Activated CD4-positive, CD25-positive, alpha-beta regulatory T cell (primary cell): Measurements from ENCODE around the gene PAX8.
"Not testable (repeated sequence)": the region's sequence is repeated elsewhere in the genome, so short reads cannot be mapped to it uniquely, and the experiment has no call there.

ENCODE experiments used
- DNase-seq, 4 experiments: peaks; one replicate each; lab custom pipeline; 2025; lab: John Stamatoyannopoulos, UW

The PAX8 gene

GRCh38 chr2:113278742-113279139 lies at the start of gene PAX8:
Gene PAX8, minus strand, starts transcription at chr2:113278921. Its CDS starts 527 bp downstream, at chr2:113278394.
- DNase-seq = no peak

- no peak for DNase-seq
Measured at GRCh38 chr2:113328043-113328442, 49.3 kb upstream of the PAX8 start.

GRCh38 chr2:113325161-113325731 lies 46.5 kb upstream of the PAX8 start:
- not testable (repeated sequence) for DNase-seq

- DNase-seq = peak in 3 of 4 experiments; percentile 3 to 6 (median 3)
Measured at GRCh38 chr2:113324684-113325160, 46.0 kb upstream of the PAX8 start.

GRCh38 chr2:113323129-113323528 lies 44.4 kb upstream of the PAX8 start:
- not testable (repeated sequence) for DNase-seq

GRCh38 chr2:113320106-113320505 lies 41.4 kb upstream of the PAX8 start:
- not testable (repeated sequence) for DNase-seq

GRCh38 chr2:113318941-113319340 lies 40.2 kb upstream of the PAX8 start:
- not testable (repeated sequence) for DNase-seq

GRCh38 chr2:113316085-113316484 lies 37.4 kb upstream of the PAX8 start:
- no peak for DNase-seq

GRCh38 chr2:113314663-113315062 lies 35.9 kb upstream of the PAX8 start:
- not testable (repeated sequence) for DNase-seq

- DNase-seq = not testable (repeated sequence)
Measured at GRCh38 chr2:113314176-113314575, 35.5 kb upstream of the PAX8 start.

- DNase-seq = not testable (repeated sequence)
Measured at GRCh38 chr2:113311781-113312180, 33.1 kb upstream of the PAX8 start.

- DNase-seq = not testable (repeated sequence)
Measured at GRCh38 chr2:113311191-113311590, 32.5 kb upstream of the PAX8 start.

- no peak for DNase-seq
Measured at GRCh38 chr2:113309655-113310387, 31.1 kb upstream of the PAX8 start.

GRCh38 chr2:113308784-113309183 lies 30.1 kb upstream of the PAX8 start:
- not testable (repeated sequence) for DNase-seq

GRCh38 chr2:113306207-113306606 lies 27.5 kb upstream of the PAX8 start:
- not testable (repeated sequence) for DNase-seq

GRCh38 chr2:113305749-113306148 lies 27.0 kb upstream of the PAX8 start:
- DNase-seq = not testable (repeated sequence)

GRCh38 chr2:113305146-113305545 lies 26.4 kb upstream of the PAX8 start:
- DNase-seq = no peak

GRCh38 chr2:113304702-113305101 lies 26.0 kb upstream of the PAX8 start:
- DNase-seq = no peak

- DNase-seq = not testable (repeated sequence)
Measured at GRCh38 chr2:113302216-113302980, 23.7 kb upstream of the PAX8 start.

- no peak for DNase-seq
Measured at GRCh38 chr2:113300281-113300680, 21.6 kb upstream of the PAX8 start.

GRCh38 chr2:113298176-113298575 lies 19.5 kb upstream of the PAX8 start:
- no peak for DNase-seq

GRCh38 chr2:113297590-113297989 lies 18.9 kb upstream of the PAX8 start:
- DNase-seq = peak in 1 of 4 experiments; percentile 20

GRCh38 chr2:113291191-113291590 lies 12.5 kb upstream of the PAX8 start:
- DNase-seq = no peak
